ENCODE results near the gene TENM3.
A peak's percentile ranks its signal among the peaks of the same experiment; 100 is the strongest.

TENM3 gene

DNA sequence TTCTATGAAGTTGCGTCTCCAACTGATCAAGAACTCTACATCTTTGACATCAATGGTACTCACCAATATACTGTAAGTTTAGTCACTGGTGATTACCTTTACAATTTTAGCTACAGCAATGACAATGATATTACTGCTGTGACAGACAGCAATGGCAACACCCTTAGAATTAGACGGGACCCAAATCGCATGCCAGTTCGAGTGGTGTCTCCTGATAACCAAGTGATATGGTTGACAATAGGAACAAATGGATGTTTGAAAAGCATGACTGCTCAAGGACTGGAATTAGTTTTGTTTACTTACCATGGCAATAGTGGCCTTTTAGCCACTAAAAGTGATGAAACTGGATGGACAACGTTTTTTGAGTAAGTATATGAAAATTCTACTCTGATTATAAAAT is 511.7 kb downstream of the TENM3 start:
- no peak overlapping the region for H3K4me3 ChIP-seq (ENCODE audit: low read length)
- no peak for DNase-seq (ENCODE audit: low read depth, low spot score)

DNA sequence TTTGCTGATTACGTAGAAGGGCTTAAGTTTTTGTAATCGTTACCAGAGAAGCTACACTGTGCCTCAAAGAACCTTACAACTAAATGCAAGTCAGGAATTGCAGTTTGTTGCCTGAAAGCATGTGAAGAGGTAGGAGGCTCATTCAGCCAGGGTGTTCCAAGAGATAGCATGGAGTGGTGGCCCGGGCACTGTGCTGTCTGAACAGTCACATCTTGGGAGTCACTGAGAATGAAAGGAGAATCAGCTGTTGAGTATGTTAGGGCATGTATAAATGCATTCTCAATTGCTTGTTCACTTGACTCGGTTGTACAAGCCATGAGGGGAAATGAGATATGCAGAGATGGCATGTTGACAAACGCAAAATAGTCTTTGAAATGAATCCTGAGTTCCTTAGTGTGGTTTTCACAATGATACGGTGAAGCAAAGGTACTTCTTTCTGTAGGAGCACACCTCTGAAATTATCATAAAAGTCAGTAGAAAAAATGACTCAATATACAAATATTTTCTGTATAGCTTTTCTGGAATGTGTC is 513.0 kb downstream of the TENM3 start:
- no peak for DNase-seq (ENCODE audit: low read depth, low spot score)
- no peak overlapping the region for H3K4me3 ChIP-seq (ENCODE audit: low read length)

DNA sequence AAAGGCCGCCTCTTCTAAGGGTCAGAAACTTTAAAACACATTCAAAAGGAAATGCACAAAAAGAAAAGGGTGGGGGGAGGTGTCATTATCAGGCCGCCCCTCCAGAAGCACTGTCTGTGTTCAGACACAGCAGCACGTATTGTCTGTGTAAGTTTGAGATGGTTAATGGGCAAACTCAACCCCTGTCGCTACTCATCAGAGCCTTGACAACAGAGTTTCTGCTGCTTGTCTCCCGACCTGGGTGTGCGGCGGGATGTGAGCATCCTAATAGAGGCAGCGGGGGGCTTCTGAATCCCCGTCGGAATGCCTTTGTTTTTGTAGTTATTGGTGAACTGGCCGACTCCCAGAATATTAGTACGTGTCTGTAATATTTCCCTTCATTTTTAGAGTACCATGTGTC is 515.1 kb downstream of the TENM3 start:
- no peak overlapping the region for H3K4me3 ChIP-seq (ENCODE audit: low read length)
- no peak for DNase-seq (ENCODE audit: low read depth, low spot score)

DNA sequence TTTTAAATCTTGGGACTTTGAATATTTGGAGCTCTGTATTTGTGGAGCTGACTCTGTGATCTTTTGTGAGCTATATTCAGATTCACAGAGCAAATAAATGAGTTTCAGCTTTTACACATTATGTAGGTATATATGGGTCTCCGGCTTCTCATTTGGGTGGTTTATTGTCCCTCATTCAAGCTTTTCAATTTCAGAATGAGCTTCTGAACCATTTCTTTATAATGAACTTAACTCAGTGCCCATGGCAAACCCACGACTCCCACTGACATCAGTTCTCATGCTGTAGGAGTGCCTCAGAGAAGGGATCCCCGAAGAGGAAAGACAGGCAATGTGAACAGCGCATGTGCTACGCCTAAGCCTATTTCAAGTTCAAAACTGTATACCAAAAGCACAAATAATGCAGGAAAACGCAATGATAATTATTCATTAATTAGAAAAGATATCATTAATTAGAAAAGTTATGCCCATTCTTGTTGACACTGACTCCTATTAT is 517.4 kb downstream of the TENM3 start:
- no peak overlapping the region for H3K4me3 ChIP-seq (ENCODE audit: low read length)
- DNase-seq (ENCODE audit: low read depth, low spot score), result no peak

DNA sequence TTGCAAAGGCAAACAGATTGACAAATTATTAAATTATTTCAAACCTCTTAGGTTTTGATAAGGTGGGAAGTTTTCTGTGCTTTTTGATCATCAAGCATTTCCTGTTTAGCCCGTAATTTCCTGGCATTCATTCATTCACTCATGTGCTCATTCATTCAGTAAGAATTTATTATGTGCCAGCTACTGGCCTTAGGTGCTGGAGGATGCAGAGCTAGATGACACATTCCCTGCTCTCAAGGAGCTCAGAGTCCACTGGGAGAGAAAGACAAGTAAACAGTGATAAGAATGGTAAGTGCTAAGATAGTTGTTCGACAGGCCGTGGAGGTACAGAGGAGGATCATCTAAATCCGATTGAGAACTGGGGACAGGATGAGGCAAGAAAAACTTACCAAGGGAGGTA is 520.9 kb downstream of the TENM3 start:
- no peak overlapping the region for H3K4me3 ChIP-seq (ENCODE audit: low read length)
- no peak for DNase-seq (ENCODE audit: low read depth, low spot score)

DNA sequence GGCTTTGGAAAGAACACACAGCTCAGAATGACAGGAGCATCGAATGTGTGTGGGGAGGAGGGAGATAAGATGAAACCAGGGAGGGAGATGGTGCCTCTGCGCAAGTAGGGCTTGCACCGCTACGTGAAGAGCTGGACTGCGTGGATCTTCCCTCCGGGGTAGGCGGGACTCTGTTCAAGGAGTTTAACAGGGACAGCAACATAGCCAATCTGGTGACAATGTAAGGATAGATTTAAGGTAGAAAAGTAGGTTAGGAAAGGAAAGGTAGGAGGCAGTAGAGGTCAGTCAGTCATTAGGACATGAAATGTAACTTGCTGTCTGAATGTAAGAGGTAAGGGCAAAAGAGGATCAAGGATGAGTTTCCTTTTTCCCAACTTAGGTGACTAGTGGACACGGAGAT is 521.4 kb downstream of the TENM3 start:
- no peak for DNase-seq (ENCODE audit: low read depth, low spot score)

DNA sequence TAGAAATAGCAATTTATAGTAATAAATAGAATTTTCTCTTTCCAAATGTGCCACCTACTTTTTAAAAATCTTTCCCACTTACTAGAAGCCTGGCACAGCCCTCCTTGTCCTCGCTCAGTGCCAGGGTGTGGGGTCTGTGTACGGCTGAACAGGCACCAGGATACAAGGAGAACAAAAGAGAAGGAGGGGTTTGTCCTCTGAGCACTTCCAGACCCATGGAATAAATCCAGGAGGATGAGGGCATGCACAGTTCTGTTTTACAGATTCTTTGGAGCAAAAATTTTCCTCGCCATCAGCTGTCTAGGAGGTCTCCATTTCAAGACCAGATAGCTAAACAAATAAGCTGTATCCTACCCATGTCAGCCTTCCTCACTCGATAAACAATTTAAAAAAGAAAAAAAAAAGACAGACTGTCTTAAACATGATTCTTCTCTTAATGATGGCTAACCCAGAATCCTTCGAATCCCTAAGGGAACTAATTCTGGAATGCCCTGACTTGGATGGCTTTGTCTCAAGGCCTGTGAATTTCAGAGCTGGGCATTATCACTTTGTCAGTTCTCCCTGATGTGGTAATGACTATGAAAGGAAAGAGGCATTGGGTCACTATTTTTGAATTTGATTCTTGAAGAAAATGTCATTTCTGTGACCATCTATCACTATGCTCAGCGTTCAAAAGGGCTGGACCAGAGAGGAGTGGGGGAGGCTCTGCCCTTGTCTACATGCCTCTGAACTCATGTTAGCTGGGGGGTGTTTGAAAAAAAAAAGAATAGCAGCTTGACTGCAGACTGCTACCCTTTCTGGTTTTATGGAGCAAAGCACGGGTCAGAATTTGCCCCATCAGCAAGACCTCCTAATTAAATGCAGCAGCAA is 523.0 kb downstream of the TENM3 start:
- no peak overlapping the region for H3K4me3 ChIP-seq (ENCODE audit: low read length)
- DNase-seq (ENCODE audit: low read depth, low spot score), result no peak

More for the DNA sequence above, 521.4 kb downstream of the TENM3 start:
- no peak overlapping the region for H3K4me3 ChIP-seq (ENCODE audit: low read length)

DNA sequence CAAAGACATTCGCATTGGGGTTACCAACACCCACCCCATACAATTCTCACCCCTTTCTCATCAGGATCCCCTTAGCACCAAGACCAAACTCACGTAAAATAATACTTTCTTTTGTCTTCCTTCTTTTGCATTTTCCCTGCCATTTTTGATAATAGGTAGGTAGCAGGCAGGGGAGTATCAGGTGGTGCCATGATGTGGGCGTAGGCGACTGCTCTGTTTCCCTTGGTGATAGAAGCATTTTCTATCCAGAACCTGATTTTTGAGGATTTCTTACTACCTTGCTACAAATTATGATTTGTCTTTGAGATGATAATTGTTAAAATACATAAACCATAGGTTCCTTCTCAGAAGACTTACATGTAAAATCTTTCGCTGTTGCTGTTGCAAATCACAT is 523.7 kb downstream of the TENM3 start:
- H3K4me3 ChIP-seq (ENCODE audit: low read length), result no peak overlapping the region
- no peak for DNase-seq (ENCODE audit: low read depth, low spot score)

DNA sequence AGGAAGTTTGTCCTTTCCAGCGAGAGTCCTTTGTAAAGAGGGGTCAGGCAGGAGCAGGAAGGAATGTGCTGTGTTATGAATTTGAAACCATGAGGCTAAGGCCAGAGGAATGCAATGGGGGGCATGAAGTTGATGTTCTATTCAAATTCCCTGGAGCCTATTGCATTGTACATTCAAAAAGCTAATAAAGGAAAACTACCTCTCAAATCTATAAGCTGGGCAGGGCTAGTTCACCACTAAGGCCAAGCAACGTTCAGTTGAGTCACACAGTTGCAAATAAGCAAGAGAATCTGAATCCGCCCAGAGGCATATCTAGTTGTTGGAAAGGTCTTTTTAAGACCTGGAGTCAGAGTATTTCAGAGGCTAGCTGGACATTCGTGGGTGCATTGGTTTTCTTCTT is 525.6 kb downstream of the TENM3 start:
- no peak for DNase-seq (ENCODE audit: low read depth, low spot score)
- H3K4me3 ChIP-seq (ENCODE audit: low read length), result no peak overlapping the region

DNA sequence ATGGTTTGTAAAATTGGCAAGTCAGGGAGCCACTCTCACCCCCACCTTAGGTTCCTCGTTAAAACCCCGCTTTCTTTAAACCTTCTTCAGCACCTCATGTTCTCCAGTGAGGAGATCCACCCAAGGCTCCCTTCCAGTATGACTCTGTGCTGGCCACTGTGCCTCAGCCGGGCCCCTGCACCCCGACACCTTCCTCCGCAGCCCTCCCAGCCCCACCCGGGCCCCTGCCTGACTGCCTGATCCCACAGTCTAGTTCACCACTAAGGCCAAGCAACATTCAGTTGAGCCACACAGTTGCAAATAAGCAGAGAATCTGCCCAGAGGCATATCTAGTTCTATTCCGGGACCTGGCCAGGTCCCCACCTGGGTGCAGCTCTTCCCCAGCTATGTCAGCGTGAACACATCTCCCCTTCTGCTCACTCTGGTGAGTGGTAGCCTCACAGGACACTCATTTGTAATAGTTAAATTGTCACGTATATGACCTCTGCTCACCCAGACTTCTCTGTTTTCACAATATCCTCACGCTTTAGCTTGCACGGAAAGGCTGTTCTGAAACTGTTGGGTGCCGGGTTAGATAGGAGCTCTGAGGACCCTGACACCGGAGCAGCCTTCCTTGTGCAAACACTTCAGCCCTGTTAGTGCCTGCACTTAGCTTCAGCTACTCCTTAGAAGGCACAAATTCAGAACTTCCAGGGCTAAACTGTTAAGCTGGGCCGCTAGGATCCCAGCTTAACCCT is 527.2 kb downstream of the TENM3 start:
- H3K4me3 ChIP-seq (ENCODE audit: low read length), result no peak overlapping the region
- no peak for DNase-seq (ENCODE audit: low read depth, low spot score)

DNA sequence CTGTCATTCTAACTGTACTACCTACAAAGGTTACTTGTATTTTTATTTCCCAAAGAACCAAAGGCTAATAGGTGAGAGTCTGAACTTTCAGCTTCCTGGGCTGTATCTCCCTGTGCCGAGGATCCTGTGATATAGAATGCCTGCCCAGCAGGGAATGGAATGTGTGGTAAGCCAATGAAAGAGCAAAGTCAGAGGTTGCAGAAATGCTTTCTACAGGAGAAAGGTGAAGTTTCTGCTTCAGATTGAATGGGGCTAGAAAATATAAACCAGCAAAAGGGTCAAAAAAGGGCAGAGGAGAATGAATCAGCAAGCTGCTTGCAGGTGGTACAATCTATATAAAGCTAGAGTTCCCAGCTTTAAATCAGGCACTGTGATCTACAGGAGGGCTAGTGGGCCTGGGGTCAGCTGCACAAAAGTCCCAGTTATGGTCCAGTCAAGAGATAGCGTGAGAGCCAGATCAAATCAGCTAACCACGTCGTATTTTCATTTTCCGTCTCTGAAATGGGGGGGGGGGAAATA is 527.9 kb downstream of the TENM3 start:
- no peak for DNase-seq (ENCODE audit: low read depth, low spot score)
- no peak overlapping the region for H3K4me3 ChIP-seq (ENCODE audit: low read length)

DNA sequence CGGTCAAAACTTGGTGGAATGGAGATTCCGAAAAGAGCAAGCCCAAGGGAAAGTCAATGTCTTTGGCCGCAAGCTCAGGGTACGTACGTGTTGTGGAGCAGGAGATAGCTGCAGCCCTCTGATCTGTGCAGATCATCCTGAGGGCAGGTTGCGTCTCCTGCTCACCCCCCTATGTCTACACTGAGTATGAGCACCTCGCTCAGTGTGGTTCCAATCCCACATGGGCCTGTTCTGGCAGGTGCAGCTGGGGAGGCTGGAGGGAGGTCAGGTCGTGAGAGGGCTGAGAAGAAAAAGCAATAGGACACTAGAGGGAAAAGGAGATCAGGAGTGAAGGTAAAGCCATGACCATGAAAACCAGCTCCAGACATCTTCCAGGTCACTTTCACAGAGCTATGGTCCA is 531.9 kb downstream of the TENM3 start:
- DNase-seq (ENCODE audit: low read depth, low spot score), result no peak

DNA sequence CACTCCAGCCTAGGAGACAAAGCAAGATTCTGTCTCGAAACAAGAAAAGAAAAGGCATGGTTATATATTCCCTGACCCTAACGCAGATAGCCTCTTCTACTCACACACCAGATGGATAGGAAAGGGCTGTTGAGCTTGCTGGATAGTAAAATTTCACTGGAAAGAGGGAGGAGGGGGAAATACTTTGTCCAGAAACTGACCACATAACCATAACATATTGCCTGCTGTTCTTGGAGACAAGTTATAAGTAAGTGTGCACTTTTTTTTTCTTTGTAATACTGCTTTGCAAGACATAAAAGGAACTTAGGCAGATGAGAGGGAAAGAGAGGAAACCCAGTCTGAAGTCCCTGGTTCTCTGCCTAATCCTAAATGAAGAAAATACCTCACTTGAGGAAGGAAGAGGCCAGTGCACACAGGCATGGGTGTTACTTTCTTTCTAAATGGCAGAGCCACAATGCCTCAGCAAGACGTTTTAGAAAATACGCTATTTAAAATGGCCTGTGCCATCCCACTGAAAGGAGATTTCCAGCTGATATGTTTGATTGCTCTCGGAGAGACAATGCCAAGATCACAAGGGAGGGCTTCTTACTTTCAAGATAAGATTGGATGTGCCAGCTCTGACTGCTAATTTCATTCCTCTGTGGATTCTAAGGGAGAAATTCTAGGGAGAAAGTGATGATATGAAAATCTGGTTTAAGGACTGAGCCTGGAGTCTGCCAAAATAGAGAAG is 533.3 kb downstream of the TENM3 start:
- no peak overlapping the region for H3K4me3 ChIP-seq (ENCODE audit: low read length)
- DNase-seq (ENCODE audit: low read depth, low spot score), result no peak

More for the DNA sequence above, 531.9 kb downstream of the TENM3 start:
- no peak overlapping the region for H3K4me3 ChIP-seq (ENCODE audit: low read length)

DNA sequence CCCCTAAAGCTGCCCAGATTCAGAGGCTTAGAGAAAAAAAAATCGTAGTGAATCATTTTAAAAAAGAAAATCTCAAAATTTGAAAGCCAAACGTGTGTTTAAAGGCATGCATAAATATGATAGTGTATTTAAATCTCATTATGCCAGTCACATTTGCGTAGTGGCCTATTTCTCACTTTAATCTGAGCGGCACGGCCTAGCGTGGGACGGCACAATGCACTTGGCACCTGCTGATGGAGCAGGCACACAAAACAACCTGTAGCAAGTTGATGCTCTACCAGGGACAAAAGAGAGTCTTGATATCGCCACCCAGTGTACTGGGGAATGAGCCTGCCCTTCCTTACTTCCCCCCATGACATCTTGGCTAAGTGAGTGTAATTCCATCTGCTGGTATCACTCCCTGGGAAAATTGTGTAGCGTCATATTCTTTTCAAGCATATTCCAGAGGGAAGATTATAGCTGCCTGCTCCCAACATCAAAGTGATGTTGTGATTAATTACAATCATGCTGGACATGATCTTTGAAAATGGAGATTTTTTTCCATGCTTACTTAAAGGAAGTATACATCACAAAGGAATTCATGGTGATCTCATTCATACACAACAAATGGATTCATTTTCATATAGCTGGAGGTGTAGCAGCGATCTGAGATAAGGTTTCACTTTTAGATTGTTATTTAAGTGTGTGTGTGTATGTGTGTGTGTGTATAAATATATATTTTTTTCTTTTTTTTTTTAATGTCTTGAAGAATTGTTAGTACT is 535.2 kb downstream of the TENM3 start:
- DNase-seq (ENCODE audit: low read depth, low spot score), result no peak
- H3K4me3 ChIP-seq (ENCODE audit: low read length), result no peak overlapping the region

DNA sequence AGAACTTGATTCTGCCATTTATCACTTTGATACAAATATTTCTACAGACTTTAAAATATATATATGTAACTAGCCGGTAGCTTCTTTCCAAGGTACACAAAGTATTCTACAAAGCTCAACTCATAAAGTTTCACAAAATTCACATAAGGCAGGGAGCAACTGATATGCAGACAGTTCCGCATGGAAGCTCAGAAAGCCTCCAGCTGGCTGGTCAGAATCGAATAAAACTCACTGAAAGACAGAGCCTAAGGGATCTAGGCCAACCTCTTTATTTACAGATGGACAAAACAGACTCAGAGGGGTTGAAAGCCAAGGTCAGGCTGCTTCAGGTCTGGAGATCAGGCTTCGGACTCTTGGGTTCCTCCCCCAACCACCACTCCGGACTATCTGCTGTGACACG is 543.8 kb downstream of the TENM3 start:
- H3K4me3 ChIP-seq (ENCODE audit: low read length), result no peak overlapping the region
- DNase-seq (ENCODE audit: low read depth, low spot score), result no peak

DNA sequence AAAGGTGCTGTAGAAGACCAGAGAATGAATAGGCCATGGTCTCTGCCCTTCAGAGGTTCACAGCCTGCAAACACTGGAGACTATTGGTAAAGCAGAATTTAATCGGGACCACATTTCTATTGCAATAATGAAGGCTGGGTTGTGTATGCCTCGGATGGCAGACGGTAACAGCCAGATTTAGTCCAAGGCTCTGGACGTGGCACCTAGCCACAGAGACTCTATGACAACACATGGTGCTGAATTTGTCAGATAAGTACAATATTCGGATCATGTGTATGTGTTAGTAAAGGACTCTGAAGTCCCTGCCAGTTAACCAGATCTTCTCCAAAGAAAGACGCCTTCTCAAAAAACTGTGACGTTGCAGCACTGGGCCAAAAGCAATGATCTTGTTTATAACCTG is 545.0 kb downstream of the TENM3 start:
- H3K4me3 ChIP-seq (ENCODE audit: low read length), result no peak overlapping the region
- no peak for DNase-seq (ENCODE audit: low read depth, low spot score)

DNA sequence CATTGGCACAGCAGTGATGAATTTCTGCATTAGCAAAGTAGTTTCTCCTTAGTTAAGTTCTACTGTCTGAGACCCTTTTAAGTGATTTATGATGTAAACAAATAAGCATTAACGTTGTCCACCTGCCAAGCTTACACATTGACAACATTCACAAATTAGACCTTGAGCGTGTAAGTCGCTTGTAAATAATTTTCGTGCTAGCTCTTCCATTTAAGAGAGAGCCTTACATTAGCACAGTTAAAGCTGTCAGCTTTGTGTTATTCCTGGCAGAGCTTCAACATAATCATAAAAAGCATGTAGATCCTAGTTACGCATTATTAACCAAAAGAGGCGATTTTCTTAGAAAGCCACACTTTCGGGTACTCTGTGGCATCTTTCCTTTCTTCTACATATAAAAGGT is 546.3 kb downstream of the TENM3 start:
- DNase-seq (ENCODE audit: low read depth, low spot score), result no peak
- no peak overlapping the region for H3K4me3 ChIP-seq (ENCODE audit: low read length)

DNA sequence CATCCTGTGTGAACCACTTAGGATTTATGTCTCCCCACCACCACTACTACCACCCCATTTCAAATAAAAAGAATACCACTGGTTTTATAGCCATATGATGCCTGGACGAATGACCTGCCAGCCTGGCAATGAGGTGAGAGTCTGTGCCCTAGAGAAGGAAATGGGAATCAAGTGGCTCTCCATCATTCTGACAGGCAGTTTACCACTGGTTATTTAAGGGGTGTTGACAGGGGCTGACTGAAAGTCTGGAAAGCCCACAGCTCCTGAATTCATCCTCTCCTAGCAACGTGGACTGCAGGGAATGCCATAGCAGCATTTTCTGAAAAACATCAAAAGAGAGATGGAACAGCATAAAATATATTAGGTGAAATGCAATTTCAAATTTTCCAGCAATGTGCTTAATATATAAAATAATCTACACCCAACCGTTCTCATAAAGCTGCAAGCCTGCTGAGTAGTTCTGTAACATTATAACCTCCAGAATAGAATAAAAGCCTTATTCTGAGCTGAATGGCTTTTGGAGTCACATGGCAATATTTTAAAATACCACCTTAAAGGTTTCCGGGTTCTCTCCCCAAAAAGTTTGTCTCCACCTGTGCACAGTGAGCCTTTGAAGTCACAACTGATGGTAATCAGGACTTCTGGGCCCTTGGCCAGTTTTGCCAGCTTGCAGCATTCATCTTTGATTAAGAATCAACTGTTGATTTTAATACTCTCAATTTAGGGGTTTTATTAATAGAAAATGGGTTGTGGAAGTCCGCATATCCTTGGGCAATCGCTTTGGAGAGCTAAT is 552.4 kb downstream of the TENM3 start:
- DNase-seq (ENCODE audit: low read depth, low spot score), result peak; percentile 56
- H3K4me3 ChIP-seq (ENCODE audit: low read length), result no peak overlapping the region
